Stomach smooth muscle (tissue), 2 donors: ENCODE data around the gene ZNF277.

Experiments
- H3K27ac ChIP-seq: one replicate; pipeline ENCODE4 v1.7.0; 2013; ENCODE audit warnings: mild to moderate bottlenecking, low read length, inconsistent platforms
- H3K27me3 ChIP-seq, 2 donors: one replicate each; pipeline ENCODE4 v1.7.0; 2013; ENCODE audit warnings: low read length in 2 of 2; ENCODE audit not compliant: insufficient read depth in 2 of 2, control insufficient read depth in 1 of 2
- H3K36me3 ChIP-seq, 2 donors: one replicate each; pipeline ENCODE4 v1.7.0; 2013; ENCODE audit warnings: low read length in 2 of 2; ENCODE audit not compliant: control insufficient read depth in 2 of 2, insufficient read depth in 2 of 2
- H3K4me1 ChIP-seq: one replicate; pipeline ENCODE4 v1.7.0; 2013; ENCODE audit warnings: low read length; ENCODE audit not compliant: control insufficient read depth, insufficient read depth
- H3K4me3 ChIP-seq, 2 donors: one replicate each; pipeline ENCODE4 v1.7.0; 2013; ENCODE audit warnings: low read length in 2 of 2
- H3K9ac ChIP-seq, 2 donors: one replicate each; pipeline ENCODE4 v1.7.0; 2013; ENCODE audit warnings: low read length in 2 of 2, mild to moderate bottlenecking in 1 of 2
- H3K9me3 ChIP-seq, 2 donors: one replicate each; pipeline ENCODE4 v1.7.0; 2013; ENCODE audit warnings: low read length in 2 of 2; ENCODE audit not compliant: control insufficient read depth in 2 of 2
- donor health status: healthy.
- donor health status: Pancreatic carcinoma.

Gene ZNF277

GRCh38 chr7:112350585-112350984 lies 144.1 kb downstream of the ZNF277 start:
- no peak overlapping the region for H3K9ac ChIP-seq
- no peak overlapping the region for H3K4me3 ChIP-seq
- H3K4me1 ChIP-seq, result peaks cover 17% of the 10 kb centered on the region
- H3K9me3 ChIP-seq, result no peaks in the 10 kb centered on the region
- no peak overlapping the region for H3K27ac ChIP-seq
- H3K27me3 ChIP-seq, result no peaks in the 10 kb centered on the region
- H3K36me3 ChIP-seq, result no peaks in the 10 kb centered on the region

DNA sequence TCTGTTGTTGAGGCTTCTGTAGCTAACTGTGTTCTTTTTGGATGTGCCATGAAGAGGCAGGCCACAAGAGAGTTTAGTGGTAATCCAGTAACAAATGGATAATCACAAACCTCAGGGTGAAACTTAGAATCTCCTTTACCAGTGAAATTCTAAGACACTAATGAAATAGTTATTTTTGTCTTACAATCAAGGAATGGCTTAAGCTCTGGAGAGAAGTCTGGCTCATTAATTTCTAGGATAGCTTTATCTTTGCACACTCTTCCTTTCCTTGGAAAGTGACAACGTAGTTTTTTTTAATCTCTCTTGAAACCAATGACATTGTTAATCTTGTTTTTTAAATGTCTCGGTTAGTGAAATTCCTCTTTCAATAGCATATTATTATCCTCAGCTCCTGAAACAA lies 150.1 kb downstream of the ZNF277 start:
- Histone ChIP-seq H3K9ac (no peak overlapping the region), H3K4me3 (no peak overlapping the region), H3K36me3 (no peaks in the 10 kb centered on the region), H3K27me3 (no peaks in the 10 kb centered on the region), H3K9me3 (peaks cover 0 to 4% of the 10 kb centered on the region in 2 donors), H3K27ac (no peak overlapping the region), H3K4me1 (peaks cover 9% of the 10 kb centered on the region)

DNA sequence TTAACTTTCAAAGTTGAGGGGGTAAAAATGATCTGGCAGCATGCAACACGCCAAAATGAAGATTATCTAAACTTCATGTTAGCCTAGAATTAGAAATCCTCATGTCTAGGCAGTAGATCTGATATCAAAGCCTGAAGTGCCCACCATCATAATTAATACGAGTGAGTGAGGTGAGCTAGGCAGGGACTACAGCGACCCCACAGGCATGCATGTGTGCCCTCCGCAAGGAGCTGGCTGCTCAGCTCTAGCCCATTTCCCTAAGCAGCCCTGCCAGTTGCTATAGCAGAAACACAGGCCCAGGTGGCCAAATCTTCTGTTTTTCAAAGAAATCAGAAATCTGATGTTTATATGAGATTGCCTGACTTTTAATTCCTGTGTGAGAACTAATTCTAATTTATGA lies 150.6 kb downstream of the ZNF277 start:
- peaks cover 0 to 4% of the 10 kb centered on the region in 2 donors for H3K9me3 ChIP-seq
- H3K9ac ChIP-seq, result no peak overlapping the region
- no peaks in the 10 kb centered on the region for H3K36me3 ChIP-seq
- H3K4me1 ChIP-seq, result peaks cover 13% of the 10 kb centered on the region
- H3K27me3 ChIP-seq, result no peaks in the 10 kb centered on the region
- H3K4me3 ChIP-seq, result no peak overlapping the region
- H3K27ac ChIP-seq, result no peak overlapping the region

DNA sequence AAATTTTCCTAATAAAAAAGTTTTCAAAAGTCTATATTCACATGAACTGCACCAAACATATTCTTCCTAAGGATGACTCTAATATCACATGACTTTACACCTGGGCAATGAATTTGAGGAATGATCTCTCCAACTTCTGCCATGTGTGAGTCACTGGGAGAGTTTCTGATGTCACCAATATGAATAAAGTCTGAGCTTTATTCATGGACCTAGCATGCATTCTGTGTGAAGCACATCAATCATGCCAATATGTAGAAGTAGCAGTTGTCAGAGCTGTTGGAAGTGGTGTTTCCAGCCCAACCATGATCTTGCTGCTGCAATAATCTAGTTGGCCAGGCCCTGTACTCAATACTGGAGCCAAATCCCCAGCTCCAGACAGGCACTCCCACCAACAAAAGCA lies 152.0 kb downstream of the ZNF277 start:
- H3K9ac ChIP-seq, result no peak overlapping the region
- H3K9me3 ChIP-seq, result peaks cover 0 to 4% of the 10 kb centered on the region in 2 donors
- H3K4me1 ChIP-seq, result peaks cover 16% of the 10 kb centered on the region
- no peaks in the 10 kb centered on the region for H3K27me3 ChIP-seq
- H3K27ac ChIP-seq, result no peak overlapping the region
- H3K36me3 ChIP-seq, result no peaks in the 10 kb centered on the region
- no peak overlapping the region for H3K4me3 ChIP-seq

GRCh38 chr7:112359086-112359485 lies 152.6 kb downstream of the ZNF277 start:
- Histone ChIP-seq H3K4me1 (peaks cover 16% of the 10 kb centered on the region), H3K9ac (no peak overlapping the region), H3K9me3 (peaks cover 0 to 4% of the 10 kb centered on the region in 2 donors), H3K27me3 (no peaks in the 10 kb centered on the region), H3K4me3 (no peak overlapping the region), H3K27ac (no peak overlapping the region), H3K36me3 (no peaks in the 10 kb centered on the region)

DNA sequence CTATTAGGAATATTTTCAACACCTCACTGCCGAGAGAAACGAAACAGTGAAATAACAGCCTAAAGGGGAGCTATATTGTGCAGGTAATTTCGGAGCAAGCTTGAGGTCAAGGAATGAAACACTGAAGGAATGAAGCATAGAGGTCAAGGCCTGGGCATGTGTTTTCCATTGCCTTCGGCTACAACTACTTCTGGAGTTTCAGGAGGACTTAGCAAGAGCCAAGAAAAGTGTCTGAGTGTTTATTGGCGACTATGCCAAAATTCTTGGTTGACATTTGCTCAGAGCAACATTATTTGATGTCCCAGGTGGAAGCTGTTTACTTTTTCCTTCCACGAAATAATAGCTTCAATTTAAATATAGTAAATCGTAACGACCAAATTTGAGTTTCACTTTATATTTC lies 154.2 kb downstream of the ZNF277 start:
- Histone ChIP-seq H3K27ac (peak overlapping the region; percentile 53), H3K4me3 (peak overlapping the region; percentile 13 to 56), H3K9ac (no peak overlapping the region), H3K36me3 (no peaks in the 10 kb centered on the region), H3K4me1 (peaks cover 16% of the 10 kb centered on the region), H3K27me3 (no peaks in the 10 kb centered on the region), H3K9me3 (peaks cover 0 to 4% of the 10 kb centered on the region in 2 donors)

DNA sequence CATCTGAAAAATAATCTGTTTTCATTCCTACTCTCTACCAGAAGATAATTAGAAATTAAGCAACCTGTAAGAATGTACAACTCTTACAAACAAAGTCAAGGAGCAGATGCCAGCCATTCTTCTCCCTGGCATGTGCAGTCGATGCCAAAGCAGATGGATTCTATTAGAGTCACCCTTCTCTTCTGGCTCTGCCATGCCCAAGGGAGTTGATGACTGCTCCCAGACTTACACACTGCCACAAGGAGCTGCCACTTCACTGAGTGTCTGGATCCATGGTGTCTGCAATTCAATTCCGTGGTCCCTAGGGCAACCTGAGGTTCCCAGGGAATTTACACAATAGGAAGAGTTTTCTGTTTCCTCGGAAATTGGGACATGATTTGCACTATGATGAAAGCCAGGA lies 154.7 kb downstream of the ZNF277 start:
- Histone ChIP-seq H3K9ac (no peak overlapping the region), H3K27me3 (no peaks in the 10 kb centered on the region), H3K36me3 (no peaks in the 10 kb centered on the region), H3K27ac (peak overlapping the region; percentile 41), H3K4me3 (peak overlapping the region; percentile 4 to 56), H3K4me1 (peaks cover 16% of the 10 kb centered on the region), H3K9me3 (peaks cover 0 to 4% of the 10 kb centered on the region in 2 donors)

DNA sequence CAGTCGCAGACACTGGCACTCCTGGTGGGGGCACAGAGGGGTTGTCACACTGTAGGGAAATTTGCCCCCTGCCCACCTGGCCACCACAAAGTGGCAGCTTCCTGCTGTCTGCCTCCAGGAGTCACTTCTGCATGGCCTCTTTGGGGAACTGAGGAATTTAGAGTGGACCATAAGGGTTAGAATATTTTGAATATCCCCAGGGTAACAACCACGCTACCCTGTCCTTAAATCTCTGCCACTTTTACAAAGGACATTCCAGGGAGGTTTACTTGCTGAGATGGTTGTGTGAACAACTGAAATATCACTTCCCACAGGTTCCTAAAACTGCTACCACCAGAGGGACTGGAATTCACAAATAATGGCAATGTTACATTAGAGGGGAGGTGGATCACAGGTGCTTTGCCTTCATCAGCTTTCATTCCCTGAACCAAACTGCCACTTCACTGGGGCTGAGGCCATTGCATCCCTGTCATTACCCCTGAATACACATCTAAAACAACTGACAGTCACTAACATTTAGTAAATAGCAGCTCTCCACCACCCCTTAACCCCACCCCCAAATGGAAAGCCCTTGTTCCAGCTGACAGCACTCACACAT lies 155.7 kb downstream of the ZNF277 start:
- Histone ChIP-seq H3K4me1 (peaks cover 16% of the 10 kb centered on the region), H3K4me3 (peak overlapping the region in 1 of 2 donors; percentile 22), H3K27ac (peak overlapping the region; percentile 49), H3K27me3 (no peaks in the 10 kb centered on the region), H3K9ac (no peak overlapping the region), H3K9me3 (peaks cover 0 to 4% of the 10 kb centered on the region in 2 donors), H3K36me3 (no peaks in the 10 kb centered on the region)

- Histone ChIP-seq H3K27ac (peak overlapping the region; percentile 49), H3K9me3 (peaks cover 0 to 4% of the 10 kb centered on the region in 2 donors)
Measured at GRCh38 chr7:112362731-112363131, 156.2 kb downstream of the ZNF277 start.

DNA sequence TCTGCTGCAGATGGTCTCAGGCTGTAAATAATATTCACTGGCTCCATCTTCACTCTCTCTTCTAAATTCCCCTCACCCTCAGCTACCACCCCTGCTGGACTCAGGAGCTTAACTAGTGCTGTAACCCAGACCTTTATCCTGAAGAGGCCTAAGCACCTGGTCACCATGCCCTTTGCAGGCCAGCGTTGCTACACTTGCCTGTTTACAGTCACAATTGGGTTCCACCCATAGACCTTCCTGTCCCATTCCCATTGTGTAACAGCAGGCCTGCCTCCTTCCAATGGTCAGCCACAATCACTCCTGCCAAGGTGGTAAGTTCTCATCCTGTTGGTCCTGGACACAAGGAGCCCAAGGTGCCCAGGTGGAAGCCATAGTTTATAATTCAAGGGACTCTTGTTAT lies 157.9 kb downstream of the ZNF277 start:
- no peaks in the 10 kb centered on the region for H3K27me3 ChIP-seq

More at GRCh38 chr7:112362731-112363131, 156.2 kb downstream of the ZNF277 start:
- Histone ChIP-seq H3K9ac (no peak overlapping the region), H3K4me1 (peaks cover 16% of the 10 kb centered on the region), H3K27me3 (no peaks in the 10 kb centered on the region), H3K36me3 (no peaks in the 10 kb centered on the region), H3K4me3 (peak overlapping the region in 1 of 2 donors; percentile 22)

GRCh38 chr7:112365551-112365950 lies 159.1 kb downstream of the ZNF277 start:
- Histone ChIP-seq H3K27me3 (no peaks in the 10 kb centered on the region), H3K9ac (no peak overlapping the region), H3K27ac (no peak overlapping the region), H3K36me3 (no peaks in the 10 kb centered on the region), H3K4me1 (peaks cover 14% of the 10 kb centered on the region), H3K4me3 (no peak overlapping the region), H3K9me3 (no peaks in the 10 kb centered on the region)

More for the DNA sequence above, 157.9 kb downstream of the ZNF277 start:
- Histone ChIP-seq H3K4me3 (no peak overlapping the region), H3K4me1 (peaks cover 16% of the 10 kb centered on the region), H3K9me3 (peaks cover 0 to under 1% of the 10 kb centered on the region in 2 donors), H3K36me3 (no peaks in the 10 kb centered on the region), H3K27ac (no peak overlapping the region), H3K9ac (no peak overlapping the region)
